Suppressor macrophage treated with lipopolysaccharide for 4 hours (primary cell): Measurements from ENCODE around the gene MXRA8.

Experiments
- DNase-seq: peaks from one replicate; pipeline ENCODE4 v3.0.0-alpha.2; 2020

Gene MXRA8

DNA sequence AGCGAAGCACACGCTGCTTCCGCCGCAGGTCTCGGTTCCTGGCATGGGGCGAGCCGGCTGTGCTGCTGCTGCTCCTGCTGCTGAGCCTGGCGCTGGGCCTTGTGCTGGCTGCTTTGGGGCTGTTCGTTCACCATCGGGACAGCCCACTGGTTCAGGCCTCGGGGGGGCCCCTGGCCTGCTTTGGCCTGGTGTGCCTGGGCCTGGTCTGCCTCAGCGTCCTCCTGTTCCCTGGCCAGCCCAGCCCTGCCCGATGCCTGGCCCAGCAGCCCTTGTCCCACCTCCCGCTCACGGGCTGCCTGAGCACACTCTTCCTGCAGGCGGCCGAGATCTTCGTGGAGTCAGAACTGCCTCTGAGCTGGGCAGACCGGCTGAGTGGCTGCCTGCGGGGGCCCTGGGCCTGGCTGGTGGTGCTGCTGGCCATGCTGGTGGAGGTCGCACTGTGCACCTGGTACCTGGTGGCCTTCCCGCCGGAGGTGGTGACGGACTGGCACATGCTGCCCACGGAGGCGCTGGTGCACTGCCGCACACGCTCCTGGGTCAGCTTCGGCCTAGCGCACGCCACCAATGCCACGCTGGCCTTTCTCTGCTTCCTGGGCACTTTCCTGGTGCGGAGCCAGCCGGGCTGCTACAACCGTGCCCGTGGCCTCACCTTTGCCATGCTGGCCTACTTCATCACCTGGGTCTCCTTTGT lies 24.7 kb downstream of the MXRA8 start:
- DNase-seq: no peak

DNA sequence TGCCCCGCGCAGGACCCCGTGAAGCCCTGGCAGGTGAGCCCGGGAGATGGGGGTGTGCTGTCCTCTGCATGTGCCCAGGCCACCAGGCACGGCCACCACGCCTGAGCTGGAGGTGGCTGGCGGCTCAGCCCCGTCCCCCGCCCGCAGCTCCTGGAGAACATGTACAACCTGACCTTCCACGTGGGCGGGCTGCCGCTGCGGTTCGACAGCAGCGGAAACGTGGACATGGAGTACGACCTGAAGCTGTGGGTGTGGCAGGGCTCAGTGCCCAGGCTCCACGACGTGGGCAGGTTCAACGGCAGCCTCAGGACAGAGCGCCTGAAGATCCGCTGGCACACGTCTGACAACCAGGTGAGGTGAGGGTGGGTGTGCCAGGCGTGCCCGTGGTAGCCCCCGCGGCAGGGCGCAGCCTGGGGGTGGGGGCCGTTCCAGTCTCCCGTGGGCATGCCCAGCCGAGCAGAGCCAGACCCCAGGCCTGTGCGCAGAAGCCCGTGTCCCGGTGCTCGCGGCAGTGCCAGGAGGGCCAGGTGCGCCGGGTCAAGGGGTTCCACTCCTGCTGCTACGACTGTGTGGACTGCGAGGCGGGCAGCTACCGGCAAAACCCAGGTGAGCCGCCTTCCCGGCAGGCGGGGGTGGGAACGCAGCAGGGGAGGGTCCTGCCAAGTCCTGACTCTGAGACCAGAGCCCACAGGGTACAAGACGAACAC lies 25.4 kb downstream of the MXRA8 start:
- DNase-seq: no peak

DNA sequence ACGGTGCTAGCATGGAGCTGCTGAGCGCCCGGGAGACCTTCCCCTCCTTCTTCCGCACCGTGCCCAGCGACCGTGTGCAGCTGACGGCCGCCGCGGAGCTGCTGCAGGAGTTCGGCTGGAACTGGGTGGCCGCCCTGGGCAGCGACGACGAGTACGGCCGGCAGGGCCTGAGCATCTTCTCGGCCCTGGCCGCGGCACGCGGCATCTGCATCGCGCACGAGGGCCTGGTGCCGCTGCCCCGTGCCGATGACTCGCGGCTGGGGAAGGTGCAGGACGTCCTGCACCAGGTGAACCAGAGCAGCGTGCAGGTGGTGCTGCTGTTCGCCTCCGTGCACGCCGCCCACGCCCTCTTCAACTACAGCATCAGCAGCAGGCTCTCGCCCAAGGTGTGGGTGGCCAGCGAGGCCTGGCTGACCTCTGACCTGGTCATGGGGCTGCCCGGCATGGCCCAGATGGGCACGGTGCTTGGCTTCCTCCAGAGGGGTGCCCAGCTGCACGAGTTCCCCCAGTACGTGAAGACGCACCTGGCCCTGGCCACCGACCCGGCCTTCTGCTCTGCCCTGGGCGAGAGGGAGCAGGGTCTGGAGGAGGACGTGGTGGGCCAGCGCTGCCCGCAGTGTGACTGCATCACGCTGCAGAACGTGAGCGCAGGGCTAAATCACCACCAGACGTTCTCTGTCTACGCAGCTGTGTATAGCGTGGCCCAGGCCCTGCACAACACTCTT lies 26.2 kb downstream of the MXRA8 start:
- DNase-seq: no peak

DNA sequence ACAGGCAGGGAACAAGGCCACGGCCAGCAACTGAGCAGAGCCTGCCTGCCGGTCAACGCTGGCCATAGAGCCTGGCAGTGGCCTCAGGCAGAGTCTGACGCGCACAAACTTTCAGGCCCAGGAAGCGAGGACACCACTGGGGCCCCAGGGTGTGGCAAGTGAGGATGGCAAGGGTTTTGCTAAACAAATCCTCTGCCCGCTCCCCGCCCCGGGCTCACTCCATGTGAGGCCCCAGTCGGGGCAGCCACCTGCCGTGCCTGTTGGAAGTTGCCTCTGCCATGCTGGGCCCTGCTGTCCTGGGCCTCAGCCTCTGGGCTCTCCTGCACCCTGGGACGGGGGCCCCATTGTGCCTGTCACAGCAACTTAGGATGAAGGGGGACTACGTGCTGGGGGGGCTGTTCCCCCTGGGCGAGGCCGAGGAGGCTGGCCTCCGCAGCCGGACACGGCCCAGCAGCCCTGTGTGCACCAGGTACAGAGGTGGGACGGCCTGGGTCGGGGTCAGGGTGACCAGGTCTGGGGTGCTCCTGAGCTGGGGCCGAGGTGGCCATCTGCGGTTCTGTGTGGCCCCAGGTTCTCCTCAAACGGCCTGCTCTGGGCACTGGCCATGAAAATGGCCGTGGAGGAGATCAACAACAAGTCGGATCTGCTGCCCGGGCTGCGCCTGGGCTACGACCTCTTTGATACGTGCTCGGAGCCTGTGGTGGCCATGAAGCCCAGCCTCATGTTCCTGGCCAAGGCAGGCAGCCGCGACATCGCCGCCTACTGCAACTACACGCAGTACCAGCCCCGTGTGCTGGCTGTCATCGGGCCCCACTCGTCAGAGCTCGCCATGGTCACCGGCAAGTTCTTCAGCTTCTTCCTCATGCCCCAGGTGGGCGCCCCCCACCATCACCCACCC lies 27.0 kb downstream of the MXRA8 start, which contains the start of gene TAS1R3:
TSS of gene TAS1R3 (plus strand) at position 213 of the 898 bp plus-strand sequence. CDS start at position 279, 66 bp downstream.
- DNase-seq: no peak

DNA sequence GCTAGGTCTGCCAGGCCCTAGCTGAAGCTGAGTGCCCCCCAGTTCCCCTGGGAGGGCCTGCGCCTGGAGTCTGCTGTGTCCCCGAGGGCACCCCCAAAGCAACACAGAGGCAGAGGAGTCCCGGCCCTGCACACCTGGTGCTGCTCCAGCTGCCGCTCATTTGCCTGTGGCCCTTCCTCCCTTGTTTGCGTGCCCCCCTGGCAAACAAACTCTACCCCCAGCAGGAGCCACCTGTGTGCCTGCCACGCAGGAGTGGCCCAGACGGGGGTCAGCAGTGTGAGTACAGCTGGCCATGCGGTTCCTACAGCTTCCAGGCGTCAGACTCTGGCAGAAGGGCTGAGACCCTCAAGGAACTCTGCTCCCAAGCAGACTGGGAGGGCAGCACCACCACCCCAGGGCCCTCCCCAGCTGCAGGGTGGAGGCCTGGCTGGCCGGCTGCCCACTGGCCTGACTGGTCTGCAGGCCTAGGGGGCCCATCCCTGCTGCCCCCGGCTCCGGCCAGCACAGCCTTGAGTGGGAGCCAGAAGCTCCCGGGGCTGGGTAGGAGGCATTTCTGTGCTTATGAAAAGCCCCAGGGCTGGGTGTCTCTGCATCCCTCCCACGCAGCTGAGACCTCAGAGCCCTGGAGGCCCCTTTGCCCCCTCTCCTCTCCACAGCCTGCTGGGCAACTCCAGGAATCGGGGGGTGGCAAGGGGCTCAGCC lies 27.8 kb downstream of the MXRA8 start:
- no peak for DNase-seq

DNA sequence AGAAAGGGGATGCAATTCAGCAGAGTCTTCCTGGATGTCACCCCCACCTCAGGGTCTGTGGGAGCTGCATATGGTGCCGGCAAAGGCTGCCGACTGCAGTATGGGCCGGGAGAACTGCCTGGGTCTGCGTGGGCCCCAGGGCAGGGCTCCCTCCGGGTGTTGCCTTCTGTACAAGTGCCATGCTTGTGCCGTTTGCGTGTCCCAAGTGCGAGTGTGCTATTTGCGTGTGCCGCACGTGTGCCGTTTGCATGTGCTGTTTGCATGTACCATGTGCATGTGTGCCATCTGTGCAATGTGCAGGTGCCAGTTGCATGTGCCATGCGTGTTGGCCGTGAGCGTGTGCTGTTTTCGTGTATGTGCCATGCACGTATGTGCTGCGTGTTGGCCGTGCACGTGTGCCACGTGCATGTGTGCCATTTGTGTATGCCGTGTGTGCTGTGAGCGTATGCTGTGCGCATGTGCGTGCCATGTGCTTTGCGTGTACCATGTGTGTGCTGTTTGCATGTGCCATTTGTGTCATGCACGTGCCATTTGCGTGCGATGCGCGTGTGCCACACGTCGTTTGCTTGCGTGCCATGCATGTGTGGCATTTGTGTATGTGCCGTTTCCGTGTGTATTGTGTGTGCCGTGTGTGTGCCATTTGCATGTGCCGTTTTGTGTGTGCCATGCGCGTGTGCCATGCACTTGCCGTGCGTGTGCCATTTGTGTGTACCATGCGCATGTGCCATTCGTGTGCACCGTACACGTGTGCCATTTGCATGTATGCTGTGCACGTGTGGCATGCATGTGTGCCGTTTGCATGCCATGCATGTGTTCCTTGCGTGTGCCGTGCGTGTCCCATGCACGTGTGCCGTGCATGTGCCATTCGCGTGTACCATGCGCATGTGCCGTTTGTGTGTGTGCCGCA lies 28.8 kb downstream of the MXRA8 start:
- no peak for DNase-seq

DNA sequence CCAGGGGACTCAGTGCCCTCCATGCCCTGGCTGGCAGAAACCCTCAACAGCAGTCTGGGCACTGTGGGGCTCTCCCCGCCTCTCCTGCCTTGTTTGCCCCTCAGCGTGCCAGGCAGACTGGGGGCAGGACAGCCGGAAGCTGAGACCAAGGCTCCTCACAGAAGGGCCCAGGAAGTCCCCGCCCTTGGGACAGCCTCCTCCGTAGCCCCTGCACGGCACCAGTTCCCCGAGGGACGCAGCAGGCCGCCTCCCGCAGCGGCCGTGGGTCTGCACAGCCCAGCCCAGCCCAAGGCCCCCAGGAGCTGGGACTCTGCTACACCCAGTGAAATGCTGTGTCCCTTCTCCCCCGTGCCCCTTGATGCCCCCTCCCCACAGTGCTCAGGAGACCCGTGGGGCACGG lies 30.1 kb downstream of the MXRA8 start:
- DNase-seq: no peak

DNA sequence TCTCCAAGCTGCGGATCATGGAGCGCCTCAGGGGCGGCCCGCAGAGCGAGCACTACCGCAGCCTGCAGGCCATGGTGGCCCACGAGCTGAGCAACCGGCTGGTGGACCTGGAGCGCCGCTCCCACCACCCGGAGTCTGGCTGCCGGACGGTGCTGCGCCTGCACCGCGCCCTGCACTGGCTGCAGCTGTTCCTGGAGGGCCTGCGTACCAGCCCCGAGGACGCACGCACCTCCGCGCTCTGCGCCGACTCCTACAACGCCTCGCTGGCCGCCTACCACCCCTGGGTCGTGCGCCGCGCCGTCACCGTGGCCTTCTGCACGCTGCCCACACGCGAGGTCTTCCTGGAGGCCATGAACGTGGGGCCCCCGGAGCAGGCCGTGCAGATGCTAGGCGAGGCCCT lies 31.1 kb downstream of the MXRA8 start:
- DNase-seq: no peak

DNA sequence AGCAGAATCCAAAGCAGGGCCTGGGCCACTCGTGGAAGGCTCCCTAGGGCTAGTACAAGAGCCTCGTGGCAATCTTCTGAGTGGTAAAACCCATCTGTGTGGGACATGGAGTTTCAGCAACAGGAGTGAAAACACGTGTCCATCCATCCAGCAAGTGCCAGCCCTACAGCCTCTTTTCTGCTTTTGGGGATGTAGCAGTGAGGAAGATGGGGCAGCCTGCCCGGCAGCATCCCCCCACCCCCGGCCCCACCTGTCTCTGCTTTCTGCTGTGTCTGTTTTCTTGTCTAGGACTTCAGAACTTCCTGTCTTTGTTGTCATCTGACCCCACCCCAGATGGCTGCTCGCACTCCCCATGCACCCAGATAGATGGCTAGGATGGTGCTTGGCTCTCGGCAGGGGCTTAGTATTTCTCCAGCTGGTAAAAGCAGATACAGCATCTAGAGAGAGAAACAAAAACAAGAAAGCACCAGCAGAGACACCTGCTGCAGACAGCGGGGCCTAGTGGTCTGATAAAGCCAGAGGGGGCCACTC lies 32.2 kb downstream of the MXRA8 start:
- DNase-seq: no peak

DNA sequence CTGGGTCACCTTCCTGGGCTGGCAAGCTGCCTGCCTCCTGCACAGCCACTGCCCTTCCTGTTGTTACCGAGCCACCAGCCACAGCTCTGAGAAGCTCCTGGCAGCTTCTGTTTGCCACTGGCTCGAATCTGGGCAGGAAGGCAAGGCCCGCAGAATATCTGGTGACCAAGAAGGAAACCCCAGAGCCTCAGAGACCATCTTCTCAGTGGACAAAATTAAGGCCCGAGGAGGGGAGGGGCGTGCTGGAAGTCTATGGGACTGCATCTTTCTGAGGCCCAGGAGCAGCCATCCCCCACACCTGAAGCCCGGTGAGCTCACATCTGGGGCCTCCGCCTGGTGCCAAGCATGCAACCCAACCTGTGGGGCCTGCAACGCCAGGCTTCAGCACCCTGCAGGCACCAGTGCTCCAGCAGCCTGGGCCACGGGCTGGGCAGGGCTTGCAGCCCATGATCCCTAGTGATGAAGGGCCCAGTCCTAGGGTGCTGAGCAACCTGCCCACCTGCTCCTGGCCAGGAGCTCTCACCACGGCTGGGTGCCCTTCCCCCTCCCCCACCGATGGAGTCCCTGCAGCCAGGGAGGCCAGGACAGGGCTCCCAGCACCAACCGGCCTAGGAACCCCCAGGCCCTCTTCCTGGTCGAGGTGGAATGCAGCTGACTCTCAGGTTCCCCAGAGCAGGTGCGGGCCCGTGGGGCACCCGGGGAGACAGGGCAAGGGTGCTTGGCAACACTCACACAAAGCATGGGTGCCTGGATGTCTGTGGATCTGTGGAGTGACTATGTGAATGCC lies 32.9 kb downstream of the MXRA8 start:
- no peak for DNase-seq

DNA sequence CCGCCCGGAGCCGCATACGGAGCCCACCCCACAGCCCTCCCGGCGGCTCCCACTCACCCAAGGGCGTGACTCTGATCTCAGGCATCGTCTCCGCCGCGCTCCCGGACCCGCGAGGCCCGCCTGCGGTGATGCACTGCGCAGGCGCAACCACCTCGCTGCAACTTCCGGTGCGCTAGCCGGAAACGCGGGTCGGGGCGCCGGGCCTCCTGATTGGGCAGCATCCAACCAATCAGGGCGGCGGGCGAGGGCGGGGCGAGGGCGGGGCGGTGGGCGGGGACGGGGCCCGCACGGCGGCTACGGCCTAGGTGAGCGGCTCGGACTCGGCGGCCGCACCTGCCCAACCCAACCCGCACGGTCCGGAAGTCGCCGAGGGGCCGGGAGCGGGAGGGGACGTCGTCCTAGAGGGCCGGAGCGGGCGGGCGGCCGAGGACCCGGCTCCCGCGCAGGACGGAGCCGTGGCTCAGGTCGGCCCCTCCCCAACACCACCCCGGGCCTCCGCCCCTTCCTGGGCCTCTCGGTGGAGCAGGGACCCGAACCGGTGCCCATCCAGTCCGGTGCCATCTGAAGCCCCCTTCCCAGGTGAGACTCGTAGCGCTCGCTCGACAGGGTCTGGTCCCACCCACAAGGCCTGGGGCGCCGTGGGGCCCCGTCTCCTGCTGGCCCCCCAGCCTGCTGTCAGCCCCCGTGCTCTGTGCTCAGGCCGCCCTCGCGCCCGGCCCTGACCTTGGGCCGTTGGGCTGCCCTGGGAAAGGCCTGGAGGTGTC lies 33.6 kb downstream of the MXRA8 start, which contains the start of the genes CPTP and INTS11:
TSS of gene CPTP (plus strand) at position 279 of the 764 bp plus-strand sequence. CDS start 2,109 bp downstream, outside the sequence.
TSS of gene INTS11 (minus strand) at position 137 of the 764 bp plus-strand sequence. CDS start at position 85, 52 bp downstream.
- peak; percentile 98 for DNase-seq

DNA sequence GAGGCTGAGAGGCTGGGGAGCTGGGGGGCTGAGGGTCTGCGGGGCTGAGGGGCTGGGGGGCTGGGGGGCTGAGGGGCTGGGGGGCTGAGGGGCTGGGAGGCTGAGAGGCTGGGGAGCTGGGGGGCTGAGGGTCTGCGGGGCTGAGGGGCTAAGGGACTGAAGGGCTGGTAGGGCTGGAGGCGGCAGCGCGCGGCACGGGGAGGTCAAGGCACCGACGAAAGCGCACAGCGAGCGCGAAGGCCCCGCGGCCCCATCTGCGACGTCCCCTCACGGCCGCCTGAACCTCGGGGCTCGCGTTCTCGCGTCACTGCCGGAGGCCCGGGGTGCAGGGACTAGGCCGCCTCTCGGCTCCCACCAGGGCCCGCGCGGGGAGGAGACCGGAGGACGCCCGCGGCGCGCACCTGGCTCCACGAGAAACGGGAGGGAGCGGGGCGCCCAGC lies 34.3 kb downstream of the MXRA8 start:
- DNase-seq: no peak

DNA sequence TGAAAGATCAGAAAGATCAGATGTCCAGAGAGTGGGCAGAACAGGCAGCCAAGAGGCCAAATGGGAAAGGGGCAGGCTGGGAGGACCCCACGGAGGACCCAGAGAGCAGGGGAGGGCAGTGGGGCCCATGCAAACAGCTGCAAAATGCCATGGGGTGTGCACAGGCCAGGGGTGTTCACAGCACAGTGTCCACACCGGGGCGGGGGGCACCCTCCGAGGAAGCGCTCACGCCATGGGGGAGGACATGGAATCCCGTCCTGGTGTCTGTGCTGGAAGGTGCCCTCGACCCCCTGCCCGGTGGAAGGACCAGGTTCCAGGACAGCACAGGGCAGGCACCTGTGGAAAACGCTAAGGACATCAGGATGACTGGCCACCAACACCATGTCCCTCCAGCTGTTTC lies 35.4 kb downstream of the MXRA8 start:
- DNase-seq: no peak

DNA sequence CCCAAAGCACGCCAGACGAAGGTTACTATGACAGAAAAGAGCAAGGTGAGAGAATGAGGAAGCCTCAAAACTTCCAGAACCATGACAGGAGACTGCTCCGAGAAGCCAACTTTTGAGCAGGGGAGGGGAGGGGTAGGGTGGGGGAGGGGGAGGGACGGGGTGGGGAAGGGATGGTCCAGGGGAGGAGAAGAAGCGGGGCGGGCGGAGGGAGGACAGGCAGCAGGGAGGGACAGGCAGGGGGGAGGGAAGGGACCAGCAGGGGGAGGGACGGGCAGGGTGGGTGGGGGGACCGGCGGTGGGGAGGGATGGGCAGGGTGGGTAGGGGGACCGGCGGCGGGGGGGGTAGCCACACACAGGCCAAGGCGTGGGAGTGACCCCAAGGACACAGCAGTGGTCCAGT lies 35.9 kb downstream of the MXRA8 start:
- DNase-seq: no peak

DNA sequence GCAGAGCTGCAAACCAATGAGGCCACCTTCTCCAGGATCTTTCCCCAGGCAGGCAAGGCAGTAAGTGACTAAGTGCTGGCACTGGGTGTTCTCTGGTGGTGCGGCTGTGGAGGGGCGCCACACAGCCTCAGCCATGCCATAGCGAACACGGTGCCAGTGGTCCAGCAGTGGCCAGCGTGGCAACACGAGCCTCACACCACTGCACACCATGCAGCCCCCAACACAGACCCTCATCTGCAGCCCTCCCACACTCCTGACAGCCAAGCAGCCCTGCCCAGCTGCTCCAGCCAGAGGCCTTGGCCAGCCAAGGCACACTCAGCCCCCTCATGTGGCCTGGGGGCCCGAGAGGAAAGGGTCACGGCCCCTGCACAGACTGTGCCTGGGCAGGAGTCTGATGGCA lies 36.9 kb downstream of the MXRA8 start:
- no peak for DNase-seq

DNA sequence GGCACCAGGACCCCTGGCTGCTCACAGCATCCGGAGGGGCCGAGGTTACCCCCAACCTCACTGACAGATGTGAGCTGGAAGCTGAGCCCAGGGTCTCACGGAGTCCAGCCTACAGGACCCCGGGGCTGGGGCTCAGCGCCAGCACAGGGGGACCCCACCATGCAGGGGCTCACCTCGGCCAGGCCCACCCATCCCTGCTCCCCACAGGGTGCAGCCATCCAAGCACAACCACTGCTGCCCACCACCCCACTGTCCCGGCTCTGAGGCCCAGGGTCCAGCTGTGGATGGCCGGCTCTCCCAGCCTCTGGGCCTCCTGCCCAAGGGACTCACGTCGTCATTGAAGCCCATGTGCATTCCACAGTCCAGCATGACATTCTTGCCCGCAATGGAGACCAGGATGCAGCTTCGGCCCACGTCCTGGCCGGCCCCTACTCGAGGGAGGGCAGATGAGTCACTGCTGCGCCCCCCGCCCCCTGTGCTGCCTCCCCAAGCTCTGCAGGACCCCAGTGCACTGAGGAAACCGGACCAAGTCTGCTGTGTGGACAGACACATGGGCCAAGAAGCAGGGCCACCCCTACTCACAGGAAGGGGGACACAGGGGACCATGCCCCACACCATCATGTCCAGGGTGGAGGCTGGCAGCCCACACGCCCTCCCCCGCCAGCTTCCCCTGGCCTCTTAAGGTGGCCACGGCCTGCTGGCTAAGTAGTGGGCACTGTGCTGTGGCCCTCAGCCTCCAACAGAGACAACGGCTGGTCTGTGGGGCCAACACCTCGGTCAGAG lies 37.5 kb downstream of the MXRA8 start:
- no peak for DNase-seq

DNA sequence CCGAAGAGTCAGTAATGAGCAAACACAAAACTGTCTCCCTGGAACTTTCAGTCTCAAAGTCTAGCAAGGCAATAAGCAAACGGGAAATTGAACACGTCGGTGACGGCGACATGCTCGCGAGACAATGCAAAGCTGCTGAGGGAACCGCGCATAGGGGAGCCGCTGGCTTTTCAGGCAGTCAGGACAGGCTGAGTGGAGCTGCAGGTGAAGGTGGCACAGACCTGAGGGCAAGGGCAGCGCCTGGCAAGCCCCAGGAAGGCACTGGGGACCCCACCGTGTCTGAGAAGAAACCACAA lies 38.8 kb downstream of the MXRA8 start:
- no peak for DNase-seq
